Stomach smooth muscle (tissue), 2 donors: Measurements from ENCODE around the gene CCNB1.
"Not testable (repeated sequence)": the region's sequence is repeated elsewhere in the genome, so short reads cannot be mapped to it uniquely, and the experiment has no call there.

Experiments used
- H3K27ac ChIP-seq: one replicate; pipeline ENCODE4 v1.7.0; 2013; ENCODE audit warnings: mild to moderate bottlenecking, low read length, inconsistent platforms
- H3K27me3 ChIP-seq, 2 donors: one replicate each; pipeline ENCODE4 v1.7.0; 2013; ENCODE audit warnings: low read length in 2 of 2; ENCODE audit not compliant: insufficient read depth in 2 of 2, control insufficient read depth in 1 of 2
- H3K36me3 ChIP-seq, 2 donors: one replicate each; pipeline ENCODE4 v1.7.0; 2013; ENCODE audit warnings: low read length in 2 of 2; ENCODE audit not compliant: control insufficient read depth in 2 of 2, insufficient read depth in 2 of 2
- H3K4me1 ChIP-seq: one replicate; pipeline ENCODE4 v1.7.0; 2013; ENCODE audit warnings: low read length; ENCODE audit not compliant: control insufficient read depth, insufficient read depth
- H3K4me3 ChIP-seq, 2 donors: one replicate each; pipeline ENCODE4 v1.7.0; 2013; ENCODE audit warnings: low read length in 2 of 2
- H3K9ac ChIP-seq, 2 donors: one replicate each; pipeline ENCODE4 v1.7.0; 2013; ENCODE audit warnings: low read length in 2 of 2, mild to moderate bottlenecking in 1 of 2
- H3K9me3 ChIP-seq, 2 donors: one replicate each; pipeline ENCODE4 v1.7.0; 2013; ENCODE audit warnings: low read length in 2 of 2; ENCODE audit not compliant: control insufficient read depth in 2 of 2
- donor health status: healthy.
- donor health status: Pancreatic carcinoma.

The CCNB1 gene

DNA sequence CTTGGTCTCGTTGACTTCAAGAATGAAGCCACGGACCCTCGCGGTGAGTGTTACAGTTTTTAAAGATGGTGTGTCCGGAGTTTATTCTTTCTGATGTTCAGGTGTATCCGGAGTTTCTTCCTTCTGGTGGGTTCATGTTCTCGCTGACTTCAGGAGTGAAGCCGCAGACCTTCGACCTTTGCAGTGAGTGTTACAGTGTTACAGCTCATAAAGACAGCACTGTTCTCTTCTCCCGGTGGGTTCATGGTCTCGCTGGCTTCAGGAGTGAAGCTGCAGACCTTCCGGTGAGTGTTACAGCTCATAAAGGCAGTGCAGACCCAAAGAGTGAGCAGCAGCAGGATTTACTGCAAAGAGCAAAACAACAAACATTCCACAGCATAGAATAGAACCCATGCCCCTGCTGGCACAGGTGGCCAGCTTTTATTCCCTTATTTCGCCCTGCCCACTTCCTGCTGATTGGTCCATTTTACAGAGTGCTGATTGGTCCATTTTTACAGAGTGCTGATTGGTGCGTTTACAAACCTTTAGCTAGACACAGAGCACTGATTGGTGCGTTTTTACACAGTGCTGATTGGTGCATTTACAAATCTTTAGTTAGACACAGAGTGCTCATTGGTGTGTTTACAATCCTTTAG is 14.8 kb downstream of the CCNB1 start:
- H3K4me1 ChIP-seq, H3K9ac ChIP-seq, H3K4me3 ChIP-seq, H3K9me3 ChIP-seq, H3K27ac ChIP-seq, H3K36me3 ChIP-seq, H3K27me3 ChIP-seq: not testable (repeated sequence)

- Histone ChIP-seq H3K4me1 (peaks cover 8% of the 10 kb centered on the region), H3K4me3 (no peak overlapping the region), H3K27me3 (no peaks in the 10 kb centered on the region), H3K36me3 (no peaks in the 10 kb centered on the region), H3K9me3 (no peaks in the 10 kb centered on the region), H3K9ac (no peak overlapping the region), H3K27ac (no peak overlapping the region)
Measured at GRCh38 chr5:69184621-69185020, 17.7 kb downstream of the CCNB1 start.

DNA sequence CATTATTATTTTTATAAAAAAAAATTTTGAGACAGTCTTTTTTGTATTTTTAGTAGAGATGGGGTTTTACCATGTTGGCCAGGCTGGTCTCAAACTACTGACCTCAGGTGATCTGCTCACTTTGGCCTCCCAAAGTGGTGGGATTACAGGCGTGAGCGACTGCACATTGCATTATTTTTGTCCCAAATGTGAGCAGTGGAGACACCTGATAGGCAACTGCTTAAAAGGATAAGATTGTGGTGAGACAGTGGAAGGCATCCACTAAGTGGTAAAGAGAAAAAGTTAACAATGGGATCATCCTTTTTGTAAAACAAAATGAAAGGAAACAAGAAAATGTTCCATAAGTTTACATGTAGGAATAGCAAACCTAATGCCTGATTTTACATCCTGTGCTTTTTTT is 20.4 kb downstream of the CCNB1 start:
- H3K27me3 ChIP-seq = no peaks in the 10 kb centered on the region
- H3K9ac ChIP-seq = no peak overlapping the region
- no peak overlapping the region for H3K4me3 ChIP-seq
- peaks cover 14% of the 10 kb centered on the region for H3K4me1 ChIP-seq
- H3K27ac ChIP-seq = no peak overlapping the region
- no peaks in the 10 kb centered on the region for H3K9me3 ChIP-seq
- H3K36me3 ChIP-seq = no peaks in the 10 kb centered on the region

GRCh38 chr5:69188811-69189161 is 21.8 kb downstream of the CCNB1 start:
- peak overlapping the region; percentile 64 for H3K27ac ChIP-seq
- H3K9ac ChIP-seq = peak overlapping the region; percentile 76 to 89
- no peaks in the 10 kb centered on the region for H3K9me3 ChIP-seq
- H3K4me1 ChIP-seq = peaks cover 14% of the 10 kb centered on the region
- H3K4me3 ChIP-seq = peak overlapping the region; percentile 98
- H3K27me3 ChIP-seq = no peaks in the 10 kb centered on the region
- no peaks in the 10 kb centered on the region for H3K36me3 ChIP-seq

GRCh38 chr5:69189162-69190086 is 22.5 kb downstream of the CCNB1 start, which contains the start of gene CENPH:
CENPH (plus strand) TSS chr5:69189583; CDS start chr5:69189635, 52 bp downstream.
- no peaks in the 10 kb centered on the region for H3K36me3 ChIP-seq
- peaks cover 14% of the 10 kb centered on the region for H3K4me1 ChIP-seq
- peak within 1 kb of the TSS; percentile 76 to 89 for H3K9ac ChIP-seq
- H3K27me3 ChIP-seq = no peaks in the 10 kb centered on the region
- no peaks in the 10 kb centered on the region for H3K9me3 ChIP-seq
- H3K4me3 ChIP-seq = peak within 1 kb of the TSS; percentile 98
- peak within 1 kb of the TSS; percentile 64 for H3K27ac ChIP-seq

- Histone ChIP-seq H3K27ac (no peak overlapping the region), H3K4me3 (no peak overlapping the region), H3K36me3 (no peaks in the 10 kb centered on the region), H3K27me3 (no peaks in the 10 kb centered on the region), H3K4me1 (no peaks in the 10 kb centered on the region), H3K9ac (no peak overlapping the region), H3K9me3 (no peaks in the 10 kb centered on the region)
Measured at GRCh38 chr5:69202497-69202896, 35.5 kb downstream of the CCNB1 start.

GRCh38 chr5:69206528-69207190 is 39.7 kb downstream of the CCNB1 start:
- no peak overlapping the region for H3K27ac ChIP-seq
- no peaks in the 10 kb centered on the region for H3K27me3 ChIP-seq
- H3K9me3 ChIP-seq = no peaks in the 10 kb centered on the region
- H3K9ac ChIP-seq = no peak overlapping the region
- H3K4me3 ChIP-seq = no peak overlapping the region
- H3K36me3 ChIP-seq = no peaks in the 10 kb centered on the region
- no peaks in the 10 kb centered on the region for H3K4me1 ChIP-seq

- no peaks in the 10 kb centered on the region for H3K4me1 ChIP-seq
- H3K9me3 ChIP-seq = no peaks in the 10 kb centered on the region
- no peaks in the 10 kb centered on the region for H3K36me3 ChIP-seq
- H3K27ac ChIP-seq = no peak overlapping the region
- no peaks in the 10 kb centered on the region for H3K27me3 ChIP-seq
- H3K4me3 ChIP-seq = no peak overlapping the region
- no peak overlapping the region for H3K9ac ChIP-seq
Measured at GRCh38 chr5:69209602-69210001, 42.7 kb downstream of the CCNB1 start.

DNA sequence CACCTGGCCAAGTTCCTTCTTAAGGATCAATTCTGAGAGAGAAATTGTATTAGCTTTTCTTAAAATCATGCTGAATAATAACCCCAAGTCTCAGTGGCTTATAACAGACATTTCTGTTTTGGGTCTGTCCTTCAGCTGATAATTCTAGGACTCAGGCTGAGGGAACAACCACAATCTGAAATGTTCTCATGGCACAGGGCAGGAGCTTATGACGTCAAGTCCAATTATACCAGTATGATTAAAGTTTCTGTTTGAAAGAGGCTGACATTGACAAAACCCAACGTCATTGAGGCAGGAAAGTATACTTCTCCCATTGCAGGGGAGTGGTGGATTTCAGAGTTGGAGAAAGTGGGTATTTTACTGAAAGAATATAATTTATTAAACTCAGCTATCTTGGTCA is 44.2 kb downstream of the CCNB1 start:
- H3K9me3 ChIP-seq = no peaks in the 10 kb centered on the region
- H3K4me1 ChIP-seq = no peaks in the 10 kb centered on the region
- H3K9ac ChIP-seq = no peak overlapping the region
- no peak overlapping the region for H3K4me3 ChIP-seq
- H3K36me3 ChIP-seq = no peaks in the 10 kb centered on the region
- no peaks in the 10 kb centered on the region for H3K27me3 ChIP-seq
- no peak overlapping the region for H3K27ac ChIP-seq

GRCh38 chr5:69212022-69212421 is 45.1 kb downstream of the CCNB1 start:
- Histone ChIP-seq H3K4me1 (no peaks in the 10 kb centered on the region), H3K9me3 (no peaks in the 10 kb centered on the region), H3K4me3 (no peak overlapping the region), H3K27ac (no peak overlapping the region), H3K36me3 (no peaks in the 10 kb centered on the region), H3K27me3 (no peaks in the 10 kb centered on the region), H3K9ac (no peak overlapping the region)
